GM23338 (cell line): ENCODE data around the gene SGO2. TPM values are rescaled to one million over a fixed set of nuclear protein-coding genes. Genes with fewer than 3 reads are reported as not detected.
A peak's percentile ranks its signal among the peaks of the same experiment; 100 is the strongest.

Experiments used
- ATAC-seq: fragments of 200-7000 bp; cut with Tn5 transposase; 3 replicates; pipeline ENCODE4 v1.9.1; 2020
- DNase-seq: peaks from one replicate; pipeline ENCODE4 v3.0.0-alpha.2; 2015; ENCODE audit warnings: low spot score
- H2AFZ ChIP-seq: fragments of 200-600 bp; sonication (generic); 2 replicates; pipeline ENCODE4 v1.8.0; 2016; ENCODE audit warnings: antibody characterized with exemption, mild to moderate bottlenecking, moderate library complexity
- H3F3A ChIP-seq: fragments of 200-600 bp; sonication (generic); replicated peaks from 2 replicates; pipeline ENCODE4 v1.8.0; 2017; ENCODE audit warnings: antibody characterized with exemption, mixed run types, low read depth
- H3K27ac ChIP-seq: fragments of 200-600 bp; sonication (generic); 2 replicates; pipeline ENCODE4 v1.6.1; 2016; ENCODE audit warnings: low read depth
- H3K27me3 ChIP-seq: fragments of 200-600 bp; sonication (generic); 2 replicates; pipeline ENCODE4 v1.8.0; 2016; ENCODE audit warnings: mild to moderate bottlenecking, mixed run types, moderate library complexity; ENCODE audit not compliant: insufficient read depth
- H3K36me3 ChIP-seq: fragments of 200-600 bp; sonication (generic); 2 replicates; pipeline ENCODE4 v1.8.0; 2016; ENCODE audit warnings: mild to moderate bottlenecking; ENCODE audit not compliant: insufficient read depth
- H3K4me1 ChIP-seq: fragments of 200-600 bp; sonication (generic); 2 replicates; pipeline ENCODE4 v1.8.0; 2016; ENCODE audit warnings: mild to moderate bottlenecking, moderate library complexity; ENCODE audit not compliant: insufficient read depth
- H3K4me2 ChIP-seq: fragments of 200-600 bp; sonication (generic); 2 replicates; pipeline ENCODE4 v1.7.1; 2017; ENCODE audit warnings: mixed run types
- H3K4me3 ChIP-seq: fragments of 200-600 bp; sonication (generic); 2 replicates; pipeline ENCODE4 v1.6.1; 2016; ENCODE audit warnings: mixed run types
- H3K79me2 ChIP-seq: fragments of 200-600 bp; sonication (generic); replicated peaks from 2 replicates; pipeline ENCODE4 v1.8.0; 2017; ENCODE audit warnings: mild to moderate bottlenecking; ENCODE audit not compliant: insufficient read depth
- H3K9me2 ChIP-seq: fragments of 200-600 bp; sonication (generic); 2 replicates; pipeline ENCODE4 v1.8.0; 2017; ENCODE audit not compliant: insufficient read depth
- H4K20me1 ChIP-seq: fragments of 200-600 bp; sonication (generic); replicated peaks from 2 replicates; pipeline ENCODE4 v1.8.0; 2017; ENCODE audit warnings: mild to moderate bottlenecking; ENCODE audit not compliant: insufficient read depth
- H3K27ac Mint-ChIP-seq: 2 replicates; pipeline ENCODE4 v1.8.0; 2020; ENCODE audit warnings: inconsistent platforms, mild to moderate bottlenecking, moderate library complexity, mixed read lengths
- H3K27me3 Mint-ChIP-seq: 3 replicates; pipeline ENCODE4 v1.8.0; 2022; ENCODE audit warnings: low read depth, mild to moderate bottlenecking, moderate library complexity, mixed read lengths, inconsistent platforms; ENCODE audit not compliant: insufficient read depth, poor library complexity
- H3K36me3 Mint-ChIP-seq: 3 replicates; pipeline ENCODE4 v1.8.0; 2021; ENCODE audit warnings: low read depth, mild to moderate bottlenecking, inconsistent platforms, moderate library complexity, mixed read lengths
- H3K4me1 Mint-ChIP-seq: 3 replicates; pipeline ENCODE4 v1.8.0; 2020; ENCODE audit warnings: mild to moderate bottlenecking, inconsistent platforms, mixed read lengths
- H3K4me3 Mint-ChIP-seq: 3 replicates; pipeline ENCODE4 v1.8.0; 2021; ENCODE audit warnings: moderate library complexity, mild to moderate bottlenecking, inconsistent platforms, mixed read lengths
- H3K9me3 Mint-ChIP-seq: 3 replicates; pipeline ENCODE4 v1.8.0; 2020; ENCODE audit warnings: moderate library complexity, mild to moderate bottlenecking, inconsistent platforms, mixed read lengths
- CREB1 ChIP-seq: fragments of 250-450 bp; sonication (Bioruptor Pico); IDR thresholded peaks from 2 replicates; pipeline ENCODE4 v1.5.0; 2020; ENCODE audit warnings: low read depth, mild to moderate bottlenecking, moderate library complexity
- CTCF ChIP-seq, 2 experiments: fragments of 200-600 bp in 1 of 2; sonication (generic) in 1 of 2; conservative IDR thresholded peaks; 2 replicates each; pipeline versions ENCODE4 v1.5.1 to v1.6.1; 2016 to 2017; ENCODE audit warnings: antibody characterized with exemption in 2 of 2, low read depth in 2 of 2, mild to moderate bottlenecking in 2 of 2, moderate library complexity in 1 of 2
- EZH2 ChIP-seq: fragments of 200-600 bp; sonication (generic); IDR thresholded peaks from one replicate; pipeline ENCODE4 v1.8.0; 2017; ENCODE audit warnings: antibody characterized with exemption, mild to moderate bottlenecking, low read depth; ENCODE audit not compliant: unreplicated experiment
- EZH2phosphoT487 ChIP-seq: fragments of 200-600 bp; sonication (generic); IDR thresholded peaks from one replicate; pipeline ENCODE4 v1.8.1; 2018; ENCODE audit warnings: antibody characterized with exemption; ENCODE audit not compliant: unreplicated experiment
- POLR2AphosphoS5 ChIP-seq: IDR thresholded peaks from 2 replicates; pipeline ENCODE4 v1.6.1; 2016; ENCODE audit warnings: antibody characterized with exemption, low read depth
- REST ChIP-seq: IDR thresholded peaks from one replicate; pipeline ENCODE4 v1.6.1; 2018; ENCODE audit warnings: antibody characterized with exemption; ENCODE audit not compliant: unreplicated experiment
- STAT1 ChIP-seq: IDR thresholded peaks from one replicate; pipeline ENCODE4 v1.6.1; 2016; ENCODE audit warnings: antibody characterized with exemption; ENCODE audit not compliant: unreplicated experiment
- ZNF331 ChIP-seq: fragments of 250-450 bp; sonication (Bioruptor Pico); IDR thresholded peaks from 2 replicates; pipeline ENCODE4 v1.5.0; 2020; ENCODE audit warnings: low read depth, mild to moderate bottlenecking, moderate library complexity
- polyA plus RNA-seq: library from polyadenylated mRNA; unstranded; fragments of >200 nt; fragmentation: Nextera tagmentation; extraction: Ambion mirVana; gene quantifications from 2 replicates; pipeline ENCODE4 v1.2.1, GENCODE V29; 2016
- total RNA-seq: library from RNA; depleted of rRNA; stranded (reverse); fragments of >200 nt; shearing (Covaris generic); gene quantifications from 2 replicates; pipeline ENCODE4 v1.2.3, GENCODE V29; 2014

Gene SGO2
- total and polyA plus RNA-seq, 2 experiments from 2014 or later: 32.6 to 47.7 TPM

GRCh38 chr2:200509612-200510433 lies 16.2 kb upstream of the SGO2 start, which contains the start of gene KCTD18:
Gene KCTD18 (minus strand): TSS chr2:200510068. CDS start chr2:200507016, 3,052 bp downstream.
- Mint-ChIP-seq H3K9me3 (no peaks in the 10 kb centered on the region), H3K27ac (peak within 1 kb of the TSS; percentile 9; the same call in 1 of the 2 replicates), H3K27me3 (peaks cover 2% of the 10 kb centered on the region), H3K36me3 (no peaks in the 10 kb centered on the region; the same call in 2 of the 3 replicates), H3K4me3 (peak within 1 kb of the TSS; percentile 81), H3K4me1 (peaks cover 7% of the 10 kb centered on the region)
- peak within 1 kb of the TSS; percentile 78 for H3K4me3 ChIP-seq
- DNase-seq (peak; percentile 90), ATAC-seq (peak; percentile 96)
- no peaks in the 10 kb centered on the region for H4K20me1 ChIP-seq
- peaks cover 16% of the 10 kb centered on the region; the same call in 1 of the 2 replicates for H3K4me1 ChIP-seq
- peak within 1 kb of the TSS; percentile 100 for H3K4me2 ChIP-seq
- no peaks in the 10 kb centered on the region for H3K27me3 ChIP-seq
- no peaks in the 10 kb centered on the region for H3K9me2 ChIP-seq
- 0 out of 2 replicates have a peak, but pooled peaks cover 5% of the 10 kb centered on the region for H3F3A ChIP-seq
- no peak within 1 kb of the TSS; the same call in 1 of the 2 replicates for H3K27ac ChIP-seq
- TF ChIP-seq CTCF (conservative IDR thresholded peaks at IDR 0.05; ENCODE audit: low read depth in 2 of 2) (peak; percentile 64 to 83), EZH2phosphoT487 (no peak), CREB1 (CRISPR knock-in tag) (peak; percentile 30; the same call in 1 of the 2 replicates), POLR2AphosphoS5 (peak; percentile 50), STAT1 (no peak)
- H3K36me3 ChIP-seq: no peaks in the 10 kb centered on the region
- peak within 1 kb of the TSS; percentile 97 for H2AFZ ChIP-seq
- no peaks in the 10 kb centered on the region for H3K79me2 ChIP-seq

GRCh38 chr2:200515155-200515554 lies 10.9 kb upstream of the SGO2 start:
- H3K9me3 Mint-ChIP-seq: peaks cover 13% of the 10 kb centered on the region
- ATAC-seq: no peak
- 0 out of 2 replicates have a peak, but pooled peaks cover 4% of the 10 kb centered on the region for H3K9me2 ChIP-seq
- H3K4me1 ChIP-seq: peaks cover 9% of the 10 kb centered on the region; the same call in 1 of the 2 replicates
- H3K4me1 Mint-ChIP-seq: peaks cover 3% of the 10 kb centered on the region; the same call in 1 of the 3 replicates
- H3K36me3 ChIP-seq: no peaks in the 10 kb centered on the region
- peak overlapping the region; percentile 72; the same call in 1 of the 2 replicates for H2AFZ ChIP-seq
- H3F3A ChIP-seq: no peaks in the 10 kb centered on the region
- no peaks in the 10 kb centered on the region for H3K27me3 ChIP-seq
- no peaks in the 10 kb centered on the region for H3K79me2 ChIP-seq
- peaks cover 2% of the 10 kb centered on the region for H3K27me3 Mint-ChIP-seq
- no peak overlapping the region for H3K27ac Mint-ChIP-seq
- H4K20me1 ChIP-seq: no peaks in the 10 kb centered on the region
- H3K4me2 ChIP-seq: no peak overlapping the region
- no peak overlapping the region for H3K27ac ChIP-seq
- no peak overlapping the region for H3K4me3 ChIP-seq
- no peaks in the 10 kb centered on the region; the same call in 2 of the 3 replicates for H3K36me3 Mint-ChIP-seq
- no peak overlapping the region for H3K4me3 Mint-ChIP-seq
- no peak for DNase-seq
- TF ChIP-seq ZNF331 (CRISPR knock-in tag) (no peak), EZH2 (no peak), REST (no peak), EZH2phosphoT487 (no peak)
